Fibroblast of peridontal ligament (primary cell): ENCODE data around the gene CDC5L.

Experiments
- DNase-seq: peaks from one replicate; pipeline ENCODE4 v3.0.0-alpha.2; 2010; ENCODE audit errors: extremely low read depth

CDC5L gene

DNA sequence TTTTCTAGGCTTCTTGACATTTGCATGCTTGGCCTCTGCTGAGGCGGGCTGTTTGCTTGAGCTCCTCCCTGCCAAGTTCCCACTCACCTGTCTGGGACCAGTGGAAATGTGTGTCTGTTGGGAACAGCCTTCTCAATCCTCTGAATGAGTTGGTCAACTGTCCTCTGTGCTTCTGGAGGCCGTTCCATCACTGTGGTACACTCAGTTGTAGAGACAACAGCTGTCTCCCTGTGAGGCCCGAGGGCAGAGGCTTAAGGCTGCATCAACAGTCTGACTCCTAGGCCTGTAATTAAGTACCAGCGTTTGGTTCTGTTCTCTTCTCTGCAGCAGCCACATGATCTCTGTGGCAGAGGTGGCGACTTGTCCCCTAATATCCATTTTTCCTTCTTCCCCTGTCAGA lies 110.9 kb downstream of the CDC5L start:
- DNase-seq: no peak

- DNase-seq: no peak
These were observed 112.1 kb downstream of the CDC5L start for GRCh38 chr6:44499609-44500008.
